Measurements from ENCODE around the gene CPSF3. TPM values are rescaled to one million over a fixed set of nuclear protein-coding genes. Genes with fewer than 3 reads are reported as not detected.

Gene CPSF3
- total and polyA plus RNA-seq, 2 of the 8 experiments (the other 6 are each of a cell fraction or from before 2014, with no cell fraction given): 44.5 to 93.3 TPM

DNA sequence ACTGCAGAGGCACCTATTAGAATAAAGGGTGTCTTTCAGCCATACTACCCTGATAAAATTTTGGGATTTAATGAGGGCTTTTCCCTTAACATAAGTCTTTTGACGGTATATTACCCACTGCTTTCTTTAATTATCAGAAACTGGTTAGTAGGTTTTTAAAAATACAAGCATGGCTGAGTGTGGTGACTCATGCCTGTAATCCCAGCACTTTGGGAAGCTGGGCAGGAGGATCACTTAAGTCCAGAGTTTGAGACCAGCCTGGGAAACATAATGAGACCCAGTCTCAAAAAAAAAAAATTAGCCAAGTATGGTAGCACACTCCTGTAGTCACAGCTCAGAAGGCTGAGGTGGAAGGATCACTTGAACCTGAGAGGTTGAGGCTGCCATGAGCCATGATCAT, 16.1 kb downstream of the CPSF3 start (continued):
- TF ChIP-seq HDAC6 (IDR thresholded peaks at IDR 0.05; ENCODE audit: low read depth, low read length): no peak
- TF ChIP-seq, protein P1, sequence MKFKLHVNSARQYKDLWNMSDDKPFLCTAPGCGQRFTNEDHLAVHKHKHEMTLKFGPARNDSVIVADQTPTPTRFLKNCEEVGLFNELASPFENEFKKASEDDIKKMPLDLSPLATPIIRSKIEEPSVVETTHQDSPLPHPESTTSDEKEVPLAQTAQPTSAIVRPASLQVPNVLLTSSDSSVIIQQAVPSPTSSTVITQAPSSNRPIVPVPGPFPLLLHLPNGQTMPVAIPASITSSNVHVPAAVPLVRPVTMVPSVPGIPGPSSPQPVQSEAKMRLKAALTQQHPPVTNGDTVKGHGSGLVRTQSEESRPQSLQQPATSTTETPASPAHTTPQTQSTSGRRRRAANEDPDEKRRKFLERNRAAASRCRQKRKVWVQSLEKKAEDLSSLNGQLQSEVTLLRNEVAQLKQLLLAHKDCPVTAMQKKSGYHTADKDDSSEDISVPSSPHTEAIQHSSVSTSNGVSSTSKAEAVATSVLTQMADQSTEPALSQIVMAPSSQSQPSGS (IDR thresholded peaks at IDR 0.05; ENCODE audit: low read length): no peak
